Measurements from ENCODE around the gene NOL12. TPM values are rescaled to one million over a fixed set of nuclear protein-coding genes. Genes with fewer than 3 reads are reported as not detected.

The NOL12 gene
- total RNA-seq, 1 experiment from 2014 or later: 31.4 TPM

- TF ChIP-seq YY1 (IDR thresholded peaks at IDR 0.05; ENCODE audit: extremely low read depth, insufficient replicate concordance, low read depth, low read length): no peak
Measured at GRCh38 chr22:37677493-37677974, 8.6 kb upstream of the NOL12 start (continued).

- ChIA-PET POLR2A (interaction anchor here (0.6 to 2.6 kb wide), 3 partner anchors 11 to 35 kb away, joined by 3 to 6 read pairs (median 5); no protein-coding TSS in a partner anchor), RAD21 (ENCODE audit: low non-redundant PET in 1 of 2, low total read pairs in 2 of 2, uncharacterized antibody in 2 of 2, unreplicated experiment in 2 of 2) (no interaction called here), CTCF (interaction anchor here (0.6 kb wide), 1 partner anchor 1488 kb away, joined by 4 read pairs; no protein-coding TSS in a partner anchor)
- intact Hi-C loops (cut with micrococcal nuclease): no loop called here
- Histone ChIP-seq H3K36me3 (ENCODE audit: control insufficient read depth in 1 of 2, insufficient read depth in 2 of 2, low read length in 2 of 2) (peaks cover 5 to 11% of the 10 kb centered on the region in 2 experiments; a peak in 3 of 4 replicates), H3K27me3 (ENCODE audit: insufficient read depth, low read length) (no peaks in the 10 kb centered on the region), H2AFZ (ENCODE audit: low read depth, low read length, poor library complexity, severe bottlenecking) (no peak overlapping the region), H4K20me1 (ENCODE audit: insufficient read depth) (no peaks in the 10 kb centered on the region), H3K4me2 (ENCODE audit: low read length) (peak overlapping the region; percentile 1; the same call in 1 of the 2 replicates), H3K9me2 (ENCODE audit: insufficient read depth) (no peaks in the 10 kb centered on the region), H3K27ac (ENCODE audit: low read depth, low read length) (no peak overlapping the region), H3K4me3 (replicated peaks in 1 of 2; ENCODE audit: low read depth in 1 of 2, low read length in 2 of 2) (no peak overlapping the region), H3K9me3 (ENCODE audit: control insufficient read depth in 1 of 2, insufficient read depth in 1 of 2, low read depth in 1 of 2, low read length in 2 of 2) (no peaks in the 10 kb centered on the region), H3K79me2 (ENCODE audit: insufficient read depth, low read length) (peaks cover 13% of the 10 kb centered on the region; the same call in 1 of the 2 replicates), H3K9ac (ENCODE audit: low read length) (no peak overlapping the region), H3K4me1 (ENCODE audit: control insufficient read depth in 1 of 2, insufficient read depth in 2 of 2, low read length in 2 of 2) (peaks cover 28 to 65% of the 10 kb centered on the region in 2 experiments)
- BruUV-seq (replicated peaks): no TSS peak
- ATAC-seq: no peak
- DNase-seq (ENCODE audit: low read depth, low spot score): no peak
- TF ChIP-seq POLR2A (IDR thresholded peaks at IDR 0.05; ENCODE audit: borderline replicate concordance, extremely low read depth, insufficient read depth, insufficient read length) (no peak), POLR2AphosphoS5 (IDR thresholded peaks at IDR 0.05; ENCODE audit: low read depth, low read length) (no peak), ZFX (IDR thresholded peaks at IDR 0.05) (no peak)
Measured at GRCh38 chr22:37678372-37678771, 7.8 kb upstream of the NOL12 start.

- DNase-seq (ENCODE audit: low read depth, low spot score): no peak
- RAD21 ChIA-PET (ENCODE audit: low non-redundant PET in 1 of 2, low total read pairs in 2 of 2, uncharacterized antibody in 2 of 2, unreplicated experiment in 2 of 2): no interaction called here
- Histone ChIP-seq H3K4me3 (replicated peaks in 1 of 2; ENCODE audit: low read depth in 1 of 2, low read length in 2 of 2) (no peak overlapping the region), H2AFZ (ENCODE audit: low read depth, low read length, poor library complexity, severe bottlenecking) (no peak overlapping the region), H4K20me1 (ENCODE audit: insufficient read depth) (no peaks in the 10 kb centered on the region), H3K4me1 (ENCODE audit: control insufficient read depth in 1 of 2, insufficient read depth in 2 of 2, low read length in 2 of 2) (peaks cover 19 to 67% of the 10 kb centered on the region in 2 experiments), H3K79me2 (ENCODE audit: insufficient read depth, low read length) (peaks cover 13% of the 10 kb centered on the region; the same call in 1 of the 2 replicates), H3K36me3 (ENCODE audit: control insufficient read depth in 1 of 2, insufficient read depth in 2 of 2, low read length in 2 of 2) (peaks cover 5 to 11% of the 10 kb centered on the region in 2 experiments; a peak in 3 of 4 replicates), H3K9me3 (ENCODE audit: control insufficient read depth in 1 of 2, insufficient read depth in 1 of 2, low read depth in 1 of 2, low read length in 2 of 2) (no peaks in the 10 kb centered on the region), H3K4me2 (ENCODE audit: low read length) (no peak overlapping the region), H3K9me2 (ENCODE audit: insufficient read depth) (no peaks in the 10 kb centered on the region), H3K27ac (ENCODE audit: low read depth, low read length) (peak overlapping the region; percentile 8; the same call in 1 of the 2 replicates), H3K27me3 (ENCODE audit: insufficient read depth, low read length) (no peaks in the 10 kb centered on the region), H3K9ac (ENCODE audit: low read length) (no peak overlapping the region)
- POLR2A ChIA-PET: interaction anchor here (0.6 to 2.6 kb wide), 5 partner anchors 9 to 359 kb away, joined by 3 to 6 read pairs (median 5); no protein-coding TSS in a partner anchor
- no TSS peak for BruUV-seq (replicated peaks)
- no peak for ATAC-seq
- intact Hi-C loops (cut with micrococcal nuclease): loop anchor here (2.0 kb wide), 2 partner anchors 37 to 141 kb away; no protein-coding TSS in a partner anchor
- CTCF ChIA-PET: interaction anchor here (2.6 kb wide), 1 partner anchor 22 kb away, joined by 12 read pairs; the partner anchor contains the start of gene PDXP
- TF ChIP-seq CBX3 (IDR thresholded peaks at IDR 0.05; ENCODE audit: low read depth) (no peak), FOSL1 (IDR thresholded peaks at IDR 0.05; ENCODE audit: low read depth) (no peak), SP1 (IDR thresholded peaks at IDR 0.05; ENCODE audit: low read depth) (no peak), EZH2 (IDR thresholded peaks at IDR 0.05) (no peak), POLR2AphosphoS5 (IDR thresholded peaks at IDR 0.05; ENCODE audit: low read depth, low read length) (no peak), ELF1 (IDR thresholded peaks at IDR 0.05; ENCODE audit: borderline replicate concordance, low read depth) (no peak), SIN3A (IDR thresholded peaks at IDR 0.05; ENCODE audit: low read depth) (no peak), POLR2A (IDR thresholded peaks at IDR 0.05; ENCODE audit: borderline replicate concordance, extremely low read depth, insufficient read depth, insufficient read length) (no peak), SRF (IDR thresholded peaks at IDR 0.05; ENCODE audit: low read depth) (no peak), JUND (IDR thresholded peaks at IDR 0.05) (no peak), EZH2phosphoT487 (IDR thresholded peaks at IDR 0.05; ENCODE audit: borderline replicate concordance) (no peak), MAX (IDR thresholded peaks at IDR 0.05) (no peak), ZFX (IDR thresholded peaks at IDR 0.05) (no peak), CEBPB (IDR thresholded peaks at IDR 0.05; ENCODE audit: low read depth) (no peak), RAD21 (IDR thresholded peaks at IDR 0.05; ENCODE audit: low read depth) (no peak)
- TF ChIP-seq, protein P1, sequence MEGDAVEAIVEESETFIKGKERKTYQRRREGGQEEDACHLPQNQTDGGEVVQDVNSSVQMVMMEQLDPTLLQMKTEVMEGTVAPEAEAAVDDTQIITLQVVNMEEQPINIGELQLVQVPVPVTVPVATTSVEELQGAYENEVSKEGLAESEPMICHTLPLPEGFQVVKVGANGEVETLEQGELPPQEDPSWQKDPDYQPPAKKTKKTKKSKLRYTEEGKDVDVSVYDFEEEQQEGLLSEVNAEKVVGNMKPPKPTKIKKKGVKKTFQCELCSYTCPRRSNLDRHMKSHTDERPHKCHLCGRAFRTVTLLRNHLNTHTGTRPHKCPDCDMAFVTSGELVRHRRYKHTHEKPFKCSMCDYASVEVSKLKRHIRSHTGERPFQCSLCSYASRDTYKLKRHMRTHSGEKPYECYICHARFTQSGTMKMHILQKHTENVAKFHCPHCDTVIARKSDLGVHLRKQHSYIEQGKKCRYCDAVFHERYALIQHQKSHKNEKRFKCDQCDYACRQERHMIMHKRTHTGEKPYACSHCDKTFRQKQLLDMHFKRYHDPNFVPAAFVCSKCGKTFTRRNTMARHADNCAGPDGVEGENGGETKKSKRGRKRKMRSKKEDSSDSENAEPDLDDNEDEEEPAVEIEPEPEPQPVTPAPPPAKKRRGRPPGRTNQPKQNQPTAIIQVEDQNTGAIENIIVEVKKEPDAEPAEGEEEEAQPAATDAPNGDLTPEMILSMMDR (IDR thresholded peaks at IDR 0.05 in 2 of 3, conservative IDR thresholded peaks at IDR 0.05 in 1 of 3; ENCODE audit: borderline replicate concordance in 1 of 3, insufficient read depth in 1 of 3, low read depth in 2 of 3, low read length in 2 of 3): no peak
Measured at GRCh38 chr22:37679670-37680069, 6.5 kb upstream of the NOL12 start.

Data from HCT116 (cell line).